Naive thymus-derived CD4-positive, alpha-beta T cell (primary cell): Measurements from ENCODE around the gene KLHL6. TPM values are rescaled to one million over a fixed set of nuclear protein-coding genes. Genes with fewer than 3 reads are reported as not detected.

Experiments used
- ATAC-seq: fragments of 150-1000 bp; cut with Tn5 transposase; 2 replicates; pipeline ENCODE4 v1.10.0; 2021; ENCODE audit warnings: mild to moderate bottlenecking, moderate library complexity
- CTCF ChIA-PET: fragments of 350-600 bp; sonication (Branson Sonifier 250); formaldehyde crosslinking; loops from one replicate; lab custom pipeline; 2021; ENCODE audit warnings: antibody characterized with exemption; lab: Charles Lee
- POLR2A ChIA-PET: fragments of 350-600 bp; sonication (Branson Sonifier 250); formaldehyde crosslinking; loops from one replicate; lab custom pipeline; 2021; ENCODE audit warnings: antibody characterized with exemption, inconsistent platforms; lab: Charles Lee
- DNase-seq, 9 donors: peaks; one replicate each; pipeline versions ENCODE4 v3.0.0 to v3.0.0-alpha.2; 2020 to 2022; ENCODE audit warnings: mixed read lengths in 1 of 9
- H3K27ac ChIP-seq: one replicate; pipeline ENCODE4 v1.7.0; 2013; ENCODE audit warnings: mild to moderate bottlenecking, low read depth, low read length, moderate library complexity
- H3K27me3 ChIP-seq, 2 donors: one replicate each; pipeline ENCODE4 v1.7.0; 2013; ENCODE audit warnings: low read length in 2 of 2, mild to moderate bottlenecking in 2 of 2, moderate library complexity in 2 of 2; ENCODE audit not compliant: control insufficient read depth in 2 of 2, insufficient read depth in 2 of 2
- H3K36me3 ChIP-seq, 3 experiments: 1 replicate in 2 of 3; 2 replicates in 1 of 3; pipeline ENCODE4 v1.7.0; 2013; ENCODE audit warnings: low read length in 3 of 3, mild to moderate bottlenecking in 3 of 3, moderate library complexity in 1 of 3; ENCODE audit not compliant: insufficient read depth in 3 of 3, control insufficient read depth in 2 of 3
- H3K4me1 ChIP-seq, 2 donors: one replicate each; pipeline ENCODE4 v1.7.0; 2013; ENCODE audit warnings: low read length in 2 of 2, mild to moderate bottlenecking in 2 of 2, moderate library complexity in 1 of 2; ENCODE audit not compliant: control insufficient read depth in 2 of 2, insufficient read depth in 2 of 2
- H3K4me3 ChIP-seq: 2 replicates; pipeline ENCODE4 v1.7.0; 2013; ENCODE audit warnings: mild to moderate bottlenecking, low read length
- H3K9me3 ChIP-seq, 3 experiments: 1 replicate in 2 of 3; 2 replicates in 1 of 3; pipeline ENCODE4 v1.7.0; 2013; ENCODE audit warnings: low read length in 3 of 3; ENCODE audit not compliant: control insufficient read depth in 2 of 3
- H3K27ac Mint-ChIP-seq, 9 donors: one replicate each; pipeline ENCODE4 v1.8.0; 2020 to 2022; ENCODE audit warnings: mixed read lengths in 9 of 9, mild to moderate bottlenecking in 8 of 9, moderate library complexity in 5 of 9, inconsistent platforms in 2 of 9
- H3K27me3 Mint-ChIP-seq, 5 donors: one replicate each; pipeline ENCODE4 v1.8.0; 2021 to 2022; ENCODE audit warnings: mixed read lengths in 5 of 5, mild to moderate bottlenecking in 1 of 5
- H3K36me3 Mint-ChIP-seq, 5 donors: one replicate each; pipeline ENCODE4 v1.8.0; 2020 to 2022; ENCODE audit warnings: mixed read lengths in 5 of 5, mild to moderate bottlenecking in 3 of 5, inconsistent platforms in 1 of 5
- H3K4me1 Mint-ChIP-seq, 7 donors: one replicate each; pipeline ENCODE4 v1.8.0; 2020 to 2022; ENCODE audit warnings: mixed read lengths in 7 of 7, mild to moderate bottlenecking in 3 of 7, inconsistent platforms in 1 of 7
- H3K4me3 Mint-ChIP-seq, 10 donors: one replicate each; pipeline ENCODE4 v1.8.0; 2020 to 2022; ENCODE audit warnings: mild to moderate bottlenecking in 10 of 10, mixed read lengths in 10 of 10, moderate library complexity in 6 of 10, inconsistent platforms in 2 of 10
- H3K9me3 Mint-ChIP-seq, 11 donors: one replicate each; pipeline ENCODE4 v1.8.0; 2020 to 2022; ENCODE audit warnings: mixed read lengths in 11 of 11, mild to moderate bottlenecking in 4 of 11, inconsistent platforms in 1 of 11, moderate library complexity in 1 of 11
- intact Hi-C, 2 donors: fragments of 100-400 bp; cut with micrococcal nuclease; formaldehyde crosslinking; loops; one replicate each; pipeline ENCODE4 v1.15.1; 2023
- polyA plus RNA-seq, 2 donors: library from polyadenylated mRNA; unstranded; fragments of 300-500 nt; fragmentation: Illumina TruSeq; gene quantifications; one replicate each; pipeline ENCODE4 v1.2.3, GENCODE V29; 2021
- total RNA-seq, 6 experiments: library from RNA in 5 of 6; stranded (reverse) in 5 of 6; gene quantifications; 1 replicate in 5 of 6; 2 replicates in 1 of 6; pipeline ENCODE4 v1.2.3 and lab custom pipeline; 2021 to 2026

KLHL6 gene
- total and polyA plus RNA-seq, 7 experiments from 2014 or later: 25.8 to 72.9 (median 38.7) TPM

GRCh38 chr3:183548262-183548769, 7.2 kb downstream of the KLHL6 start:
- H3K4me1 Mint-ChIP-seq: peaks cover 44 to 93% (median 79%) of the 10 kb centered on the region in 7 donors
- ATAC-seq: no peak
- peak overlapping the region in 6 of 10 donors; percentile 4 to 22 (median 11) for H3K4me3 Mint-ChIP-seq
- peaks cover 4 to 47% of the 10 kb centered on the region in 2 donors for H3K4me1 ChIP-seq
- peak overlapping the region in 4 of 9 donors; percentile 10 to 73 (median 44) for H3K27ac Mint-ChIP-seq
- H3K27me3 Mint-ChIP-seq: no peaks in the 10 kb centered on the region
- H3K9me3 Mint-ChIP-seq: peaks cover 0 to 2% (median 0%) of the 10 kb centered on the region in 11 donors
- H3K4me3 ChIP-seq: no peak overlapping the region
- H3K27ac ChIP-seq: no peak overlapping the region
- no peaks in the 10 kb centered on the region for H3K9me3 ChIP-seq
- ChIA-PET CTCF (interaction anchor here (0.7 kb wide), 1 partner anchor 224 kb away, joined by 3 read pairs; no protein-coding TSS in a partner anchor), POLR2A (interaction anchor here (1.0 to 1.1 kb wide), 2 partner anchors 9 to 43 kb away, joined by 3 read pairs; no protein-coding TSS in a partner anchor)
- no peak for DNase-seq
- peaks cover 0 to 13% (median 0%) of the 10 kb centered on the region in 3 experiments for H3K36me3 ChIP-seq
- intact Hi-C loops: no loop called here
- H3K36me3 Mint-ChIP-seq: peaks cover 0 to 46% (median 32%) of the 10 kb centered on the region in 5 donors
- no peaks in the 10 kb centered on the region for H3K27me3 ChIP-seq

GRCh38 chr3:183546625-183547024, 8.9 kb downstream of the KLHL6 start:
- Histone ChIP-seq H3K9me3 (no peaks in the 10 kb centered on the region), H3K27ac (no peak overlapping the region), H3K36me3 (peaks cover 0 to 13% (median 0%) of the 10 kb centered on the region in 3 experiments), H3K27me3 (no peaks in the 10 kb centered on the region), H3K4me3 (no peak overlapping the region), H3K4me1 (peaks cover 0 to 64% of the 10 kb centered on the region in 2 donors)
- H3K36me3 Mint-ChIP-seq: peaks cover 0 to 50% (median 37%) of the 10 kb centered on the region in 5 donors
- no peaks in the 10 kb centered on the region for H3K27me3 Mint-ChIP-seq
- H3K4me3 Mint-ChIP-seq: no peak overlapping the region
- intact Hi-C loops: no loop called here
- H3K4me1 Mint-ChIP-seq: peaks cover 52 to 95% (median 88%) of the 10 kb centered on the region in 7 donors
- no peak overlapping the region for H3K27ac Mint-ChIP-seq
- no peak for DNase-seq
- ChIA-PET POLR2A (no interaction called here), CTCF (no interaction called here)
- ATAC-seq: no peak
- H3K9me3 Mint-ChIP-seq: peaks cover 0 to 2% (median 0%) of the 10 kb centered on the region in 11 donors

- H3K4me3 ChIP-seq: no peak overlapping the region
- peaks cover 0 to 13% (median 0%) of the 10 kb centered on the region in 3 experiments for H3K36me3 ChIP-seq
- Mint-ChIP-seq H3K27ac (peak overlapping the region in 3 of 9 donors; percentile 31 to 59 (median 47)), H3K4me3 (peak overlapping the region in 3 of 10 donors; percentile 17 to 40 (median 31)), H3K9me3 (peaks cover 0 to 2% (median 0%) of the 10 kb centered on the region in 11 donors), H3K27me3 (no peaks in the 10 kb centered on the region), H3K4me1 (peaks cover 51 to 95% (median 89%) of the 10 kb centered on the region in 7 donors), H3K36me3 (peaks cover 0 to 48% (median 29%) of the 10 kb centered on the region in 5 donors)
- H3K9me3 ChIP-seq: no peaks in the 10 kb centered on the region
- ChIA-PET POLR2A (interaction anchor here (0.6 kb wide), 1 partner anchor 21 kb away, joined by 5 read pairs; no protein-coding TSS in a partner anchor), CTCF (no interaction called here)
- H3K27me3 ChIP-seq: no peaks in the 10 kb centered on the region
- intact Hi-C loops: no loop called here
- DNase-seq (no peak), ATAC-seq (no peak)
- H3K27ac ChIP-seq: no peak overlapping the region
- peaks cover 3 to 64% of the 10 kb centered on the region in 2 donors for H3K4me1 ChIP-seq
Measured at GRCh38 chr3:183545708-183546107, 9.8 kb downstream of the KLHL6 start.

DNA sequence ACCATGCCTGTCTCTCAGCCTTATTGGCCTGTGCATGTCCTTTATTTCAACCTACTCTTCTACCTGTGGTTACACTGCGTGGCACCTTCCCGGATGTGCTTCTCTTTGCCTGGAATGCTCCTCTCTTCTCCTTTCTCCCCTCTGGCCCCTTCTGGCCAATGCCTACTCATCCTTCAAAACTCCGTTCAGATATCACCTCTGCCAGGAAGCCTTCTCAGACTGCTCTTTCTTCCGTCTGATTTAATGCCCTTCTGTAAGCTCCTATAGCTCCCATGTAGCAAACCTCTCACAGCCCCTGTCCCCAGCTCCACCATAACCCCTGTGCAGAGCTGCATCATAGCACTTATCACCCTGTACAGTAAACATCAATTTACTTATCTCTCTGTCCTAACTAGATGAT, 13.2 kb downstream of the KLHL6 start:
- no peak overlapping the region for H3K4me3 ChIP-seq
- H3K4me1 Mint-ChIP-seq: peaks cover 60 to 97% (median 95%) of the 10 kb centered on the region in 7 donors
- H3K9me3 ChIP-seq: no peaks in the 10 kb centered on the region
- ChIA-PET POLR2A (no interaction called here), CTCF (no interaction called here)
- no peaks in the 10 kb centered on the region for H3K27me3 Mint-ChIP-seq
- H3K4me1 ChIP-seq: peaks cover 11 to 64% of the 10 kb centered on the region in 2 donors
- intact Hi-C loops: no loop called here
- no peak for ATAC-seq
- H3K27me3 ChIP-seq: no peaks in the 10 kb centered on the region
- H3K36me3 ChIP-seq: peaks cover 0 to 2% (median 0%) of the 10 kb centered on the region in 3 experiments
- no peaks in the 10 kb centered on the region for H3K9me3 Mint-ChIP-seq
- peak overlapping the region; percentile 38 to 93 (median 80) for H3K27ac Mint-ChIP-seq
- DNase-seq: no peak
- peaks cover 0 to 45% (median 28%) of the 10 kb centered on the region in 5 donors for H3K36me3 Mint-ChIP-seq
- peak overlapping the region; percentile 20 to 71 (median 54) for H3K4me3 Mint-ChIP-seq
- H3K27ac ChIP-seq: peak overlapping the region; percentile 20

DNA sequence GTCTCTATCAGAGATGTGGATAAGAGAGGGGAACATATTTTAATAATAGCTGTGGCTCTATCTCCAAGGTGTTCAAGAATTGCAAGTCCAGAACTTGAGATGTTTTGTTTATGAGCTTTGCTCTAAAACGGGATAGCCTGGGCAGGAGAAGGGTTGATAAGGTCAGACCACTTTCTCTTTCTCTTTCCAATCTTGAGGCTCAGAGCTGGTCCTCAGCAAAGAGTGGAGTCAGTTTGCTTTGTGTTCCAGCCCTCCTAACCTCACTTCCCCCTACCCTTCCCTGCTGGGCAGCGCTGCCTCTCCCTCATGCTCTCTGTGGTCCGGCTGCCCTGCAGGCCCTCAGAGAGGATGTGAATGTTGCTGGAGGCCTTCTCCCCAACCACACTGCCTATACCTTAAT, 13.8 kb downstream of the KLHL6 start:
- Mint-ChIP-seq H3K4me1 (peaks cover 66 to 100% (median 97%) of the 10 kb centered on the region in 7 donors), H3K9me3 (no peaks in the 10 kb centered on the region), H3K27me3 (no peaks in the 10 kb centered on the region), H3K36me3 (peaks cover 0 to 42% (median 28%) of the 10 kb centered on the region in 5 donors), H3K4me3 (peak overlapping the region; percentile 46 to 77 (median 63)), H3K27ac (peak overlapping the region; percentile 68 to 93 (median 84))
- ChIA-PET CTCF (interaction anchor here (0.7 to 1.0 kb wide), 3 partner anchors 9 to 27 kb away, joined by 3 to 4 read pairs (median 4); no protein-coding TSS in a partner anchor), POLR2A (interaction anchor here (1.1 to 1.4 kb wide), 2 partner anchors 9 to 14 kb away, joined by 3 to 6 read pairs; partner anchors contain the start of gene KLHL6)
- peak; percentile 36 for ATAC-seq
- Histone ChIP-seq H3K27me3 (no peaks in the 10 kb centered on the region), H3K27ac (peak overlapping the region; percentile 20), H3K4me3 (no peak overlapping the region), H3K9me3 (no peaks in the 10 kb centered on the region), H3K4me1 (peaks cover 11 to 64% of the 10 kb centered on the region in 2 donors), H3K36me3 (no peaks in the 10 kb centered on the region)
- no peak for DNase-seq
- intact Hi-C loops: loop anchor here in 1 of 2 donors (1.0 kb wide), 2 partner anchors 13 to 14 kb away; no protein-coding TSS in a partner anchor

DNA sequence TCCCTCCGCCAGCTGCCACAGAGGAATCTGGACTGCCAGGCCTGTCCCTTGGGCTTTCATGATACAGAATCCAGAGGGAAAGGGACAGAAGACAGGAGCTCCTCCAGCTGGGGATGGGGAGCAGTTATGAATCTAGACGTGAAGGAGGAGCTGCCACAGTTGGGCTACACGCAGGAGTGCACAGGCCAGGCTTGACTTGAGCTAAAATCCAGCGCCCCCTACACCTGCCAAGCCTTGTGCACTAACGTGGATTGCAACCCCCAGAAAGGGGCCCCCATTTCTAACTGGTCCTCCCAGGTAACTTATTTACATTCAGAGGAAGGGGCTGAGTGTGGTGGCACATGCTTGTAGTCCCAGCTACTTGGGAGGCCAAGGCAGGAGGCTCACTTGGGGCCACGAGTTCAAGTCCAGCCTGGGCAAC, 14.3 kb downstream of the KLHL6 start:
- no peaks in the 10 kb centered on the region for H3K9me3 ChIP-seq

More for the DNA sequence above, 14.3 kb downstream of the KLHL6 start:
- Mint-ChIP-seq H3K4me1 (peaks cover 68 to 100% (median 98%) of the 10 kb centered on the region in 7 donors), H3K4me3 (peak overlapping the region; percentile 39 to 80 (median 63)), H3K36me3 (peaks cover 0 to 38% (median 28%) of the 10 kb centered on the region in 5 donors), H3K27ac (peak overlapping the region; percentile 68 to 93 (median 85)), H3K9me3 (no peaks in the 10 kb centered on the region), H3K27me3 (no peaks in the 10 kb centered on the region)
- Histone ChIP-seq H3K4me1 (peaks cover 11 to 63% of the 10 kb centered on the region in 2 donors), H3K27ac (no peak overlapping the region), H3K4me3 (no peak overlapping the region), H3K36me3 (peaks cover 0 to 3% (median 0%) of the 10 kb centered on the region in 3 experiments), H3K27me3 (no peaks in the 10 kb centered on the region)
- no peak for ATAC-seq
- CTCF ChIA-PET: interaction anchor here (0.7 to 1.0 kb wide), 3 partner anchors 9 to 27 kb away, joined by 3 to 4 read pairs (median 4); no protein-coding TSS in a partner anchor
- DNase-seq: no peak
- POLR2A ChIA-PET: interaction anchor here (0.6 to 1.4 kb wide), 3 partner anchors 9 to 158 kb away, joined by 3 to 6 read pairs (median 4); partner anchors contain the start of gene KLHL6
- intact Hi-C loops: loop anchor here in 1 of 2 donors (1.0 kb wide), 2 partner anchors 13 to 14 kb away; no protein-coding TSS in a partner anchor
